HUDEP-2 (cell line): ENCODE measurements around the gene ATRAID.
A peak's percentile ranks its signal among the peaks of the same experiment; 100 is the strongest.

Experiments used
- DNase-seq, 76 experiments: peaks; one replicate each; lab custom pipeline; 2025; ENCODE audit not compliant: unreplicated experiment in 76 of 76; lab: John Stamatoyannopoulos, UW

Gene ATRAID

DNA sequence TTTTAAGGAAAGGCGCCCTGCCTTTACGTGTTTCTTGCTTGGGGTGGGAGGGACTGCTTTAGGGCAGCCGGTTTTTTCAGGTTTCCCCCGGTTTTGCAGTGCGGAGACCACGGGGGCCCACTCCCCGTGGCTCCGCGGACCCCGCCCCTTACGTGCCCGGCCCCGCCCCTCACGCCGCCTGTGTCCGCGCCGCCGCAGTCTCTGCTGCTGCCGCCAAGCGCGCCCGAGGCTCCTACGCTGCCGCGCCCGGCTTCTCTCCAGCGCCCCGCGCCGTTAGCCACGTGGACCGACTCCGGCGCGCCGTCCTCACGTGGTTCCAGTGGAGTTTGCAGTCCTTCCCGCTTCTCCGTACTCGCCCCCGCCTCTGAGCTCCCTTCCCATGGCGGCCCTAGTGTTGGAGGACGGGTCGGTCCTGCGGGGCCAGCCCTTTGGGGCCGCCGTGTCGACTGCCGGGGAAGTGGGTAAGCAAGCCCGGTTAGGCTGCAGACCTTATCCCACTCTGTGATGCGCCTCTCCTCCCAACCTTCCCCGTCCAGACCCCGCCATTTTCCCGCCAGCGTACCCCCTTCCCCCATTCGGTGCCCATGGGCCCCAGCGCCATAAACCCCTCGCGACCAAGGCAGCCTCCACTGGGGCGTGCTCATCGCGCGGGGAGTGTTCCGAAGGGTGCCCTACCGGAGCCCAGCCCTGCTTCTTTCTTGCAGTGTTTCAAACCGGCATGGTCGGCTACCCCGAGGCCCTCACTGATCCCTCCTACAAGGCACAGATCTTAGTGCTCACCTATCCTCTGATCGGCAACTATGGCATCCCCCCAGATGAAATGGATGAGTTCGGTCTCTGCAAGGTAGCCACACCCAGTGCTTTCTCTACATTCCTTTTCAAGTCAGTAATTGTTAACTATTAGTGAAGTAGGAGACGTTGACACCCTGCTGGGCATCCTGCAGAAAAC is 5.6 kb downstream of the ATRAID start, which contains the start of gene CAD:
CAD (plus strand) TSS at position 197 of the 949 bp plus-strand sequence; CDS start at position 380, 183 bp downstream.
- peak in 74 of 76 experiments; percentile 36 to 90 (median 78) for DNase-seq

DNA sequence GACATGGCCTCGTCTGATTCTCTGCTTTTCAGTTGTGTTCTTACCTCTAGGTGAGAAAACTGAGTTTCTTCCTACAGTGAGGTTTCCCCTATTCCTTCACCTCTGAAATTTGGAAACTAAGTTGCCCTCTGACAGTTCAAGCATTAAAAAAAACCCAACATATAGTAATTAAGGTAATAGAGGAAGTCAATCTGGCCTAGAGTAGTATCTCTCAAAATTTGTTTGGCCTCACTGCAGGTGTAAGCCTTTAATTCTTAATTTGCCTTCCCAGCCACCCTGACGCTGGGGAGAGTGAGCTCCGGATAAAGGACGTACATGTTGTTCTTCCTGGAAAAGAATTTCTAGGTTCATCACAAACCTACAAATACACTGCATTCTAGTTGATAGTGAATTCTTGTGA is 6.8 kb downstream of the ATRAID start:
- DNase-seq: no peak

DNA sequence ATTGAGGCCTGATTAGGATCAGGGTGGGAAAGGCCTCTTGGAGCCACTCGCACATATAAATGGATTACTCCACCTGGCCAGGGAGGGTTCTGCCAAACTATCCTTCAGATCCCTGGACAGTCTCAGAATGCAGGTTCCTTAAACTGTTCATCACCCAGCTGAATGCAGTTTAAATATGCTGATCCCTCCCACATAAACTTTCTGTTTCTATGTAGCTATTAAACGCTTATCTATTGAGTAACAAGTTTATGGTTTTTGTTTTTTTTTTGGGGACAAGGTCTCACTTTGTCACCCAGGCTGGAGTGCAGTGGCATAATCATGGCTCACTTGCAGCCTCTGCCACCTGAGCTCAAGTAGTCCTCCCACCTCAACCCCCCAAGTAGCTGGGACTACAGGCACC is 7.2 kb downstream of the ATRAID start:
- no peak for DNase-seq

DNA sequence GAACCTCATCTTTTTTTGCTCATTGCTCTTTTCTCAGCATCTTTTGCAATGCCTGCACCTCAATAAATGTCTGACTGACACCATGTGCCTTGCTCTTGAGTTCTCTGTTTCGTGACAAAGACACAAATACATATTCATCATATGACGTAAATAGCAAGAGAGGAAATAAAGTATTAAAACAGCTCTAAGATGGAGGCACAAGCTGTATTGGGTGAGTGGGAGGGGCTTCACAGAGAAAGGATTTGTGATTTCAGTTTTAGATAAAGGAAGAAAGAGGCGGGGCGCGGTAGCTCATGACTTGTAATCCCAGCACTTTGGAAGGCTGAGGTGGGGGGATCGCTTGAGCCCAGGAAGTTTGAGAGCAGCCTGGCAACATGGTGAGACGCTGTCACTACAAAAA is 8.2 kb downstream of the ATRAID start:
- DNase-seq: no peak

DNA sequence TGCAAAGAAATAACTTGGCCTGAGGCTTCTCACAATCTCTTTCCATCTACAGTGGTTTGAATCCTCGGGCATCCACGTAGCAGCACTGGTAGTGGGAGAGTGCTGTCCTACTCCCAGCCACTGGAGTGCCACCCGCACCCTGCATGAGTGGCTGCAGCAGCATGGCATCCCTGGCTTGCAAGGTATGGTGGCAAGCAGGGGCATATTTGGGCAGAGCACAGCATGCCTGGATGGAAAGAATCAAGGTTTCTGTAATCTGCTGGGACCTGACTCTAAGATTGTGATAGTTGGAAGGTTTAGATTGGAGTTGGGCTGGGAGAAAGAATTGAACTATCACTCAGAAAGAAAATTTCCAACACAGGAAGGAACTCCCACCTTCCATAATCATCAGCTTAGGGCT is 9.3 kb downstream of the ATRAID start:
- DNase-seq: no peak

DNA sequence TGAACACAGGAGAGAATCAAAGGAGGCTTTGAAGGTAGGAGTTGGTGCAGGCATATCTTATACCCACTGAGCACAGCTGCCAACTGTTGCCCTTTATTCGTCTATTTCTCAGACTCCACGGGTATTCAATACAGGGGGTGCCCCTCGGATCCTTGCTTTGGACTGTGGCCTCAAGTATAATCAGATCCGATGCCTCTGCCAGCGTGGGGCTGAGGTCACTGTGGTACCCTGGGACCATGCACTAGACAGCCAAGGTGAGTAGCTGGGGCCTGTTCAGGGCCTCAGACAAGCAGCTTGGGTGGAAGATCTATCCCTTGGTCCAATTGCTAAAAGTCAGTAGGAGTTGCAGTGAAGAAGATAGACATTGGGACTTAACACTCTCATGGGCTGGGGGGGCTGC is 10.6 kb downstream of the ATRAID start:
- no peak for DNase-seq

DNA sequence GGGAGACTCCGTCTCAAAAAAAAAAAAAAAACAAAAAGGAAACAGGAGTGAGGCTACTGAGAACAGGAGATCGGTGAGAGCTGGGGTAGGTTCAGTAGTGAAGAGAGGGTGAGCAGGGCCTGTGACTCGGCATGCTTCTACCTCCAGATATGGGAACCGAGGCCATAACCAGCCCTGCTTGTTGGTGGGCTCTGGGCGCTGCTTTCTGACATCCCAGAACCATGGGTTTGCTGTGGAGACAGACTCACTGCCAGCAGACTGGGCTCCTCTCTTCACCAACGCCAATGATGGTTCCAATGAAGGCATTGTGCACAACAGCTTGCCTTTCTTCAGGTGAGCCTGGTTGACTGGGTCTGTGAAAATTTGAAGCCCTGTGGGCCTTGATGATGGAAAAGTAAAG is 11.6 kb downstream of the ATRAID start:
- no peak for DNase-seq

DNA sequence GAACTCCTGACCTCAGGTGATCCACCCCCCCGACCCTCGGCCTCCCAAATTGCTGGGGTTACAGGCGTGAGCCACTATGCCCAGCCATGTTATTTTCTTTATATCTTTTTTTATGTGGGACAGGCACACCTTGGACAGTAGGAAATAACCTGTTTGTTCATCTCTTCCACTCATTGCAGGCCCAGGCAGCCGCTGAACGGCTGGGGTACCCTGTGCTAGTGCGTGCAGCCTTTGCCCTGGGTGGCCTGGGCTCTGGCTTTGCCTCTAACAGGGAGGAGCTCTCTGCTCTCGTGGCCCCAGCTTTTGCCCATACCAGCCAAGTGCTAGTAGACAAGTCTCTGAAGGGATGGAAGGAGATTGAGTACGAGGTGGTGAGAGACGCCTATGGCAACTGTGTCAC is 13.7 kb downstream of the ATRAID start:
- DNase-seq: no peak

DNA sequence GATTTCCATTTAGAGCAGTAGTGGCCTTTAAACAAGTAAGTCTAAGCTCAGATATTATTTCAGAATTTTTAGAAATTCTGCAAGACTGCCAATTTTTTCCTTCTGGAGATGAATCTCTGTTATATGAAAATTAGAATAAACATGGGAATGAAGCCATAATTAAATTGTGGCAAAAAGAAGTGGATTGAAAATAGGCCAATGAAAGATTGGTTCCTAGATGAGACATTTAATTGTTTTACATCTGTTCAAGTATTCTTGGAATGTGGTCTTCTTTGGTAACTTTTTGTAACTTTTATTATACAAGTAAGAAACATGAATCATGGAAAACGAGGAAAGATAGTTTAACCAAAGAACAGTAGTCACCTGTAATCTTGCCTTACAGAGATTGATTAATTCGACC is 15.7 kb downstream of the ATRAID start:
- no peak for DNase-seq

DNA sequence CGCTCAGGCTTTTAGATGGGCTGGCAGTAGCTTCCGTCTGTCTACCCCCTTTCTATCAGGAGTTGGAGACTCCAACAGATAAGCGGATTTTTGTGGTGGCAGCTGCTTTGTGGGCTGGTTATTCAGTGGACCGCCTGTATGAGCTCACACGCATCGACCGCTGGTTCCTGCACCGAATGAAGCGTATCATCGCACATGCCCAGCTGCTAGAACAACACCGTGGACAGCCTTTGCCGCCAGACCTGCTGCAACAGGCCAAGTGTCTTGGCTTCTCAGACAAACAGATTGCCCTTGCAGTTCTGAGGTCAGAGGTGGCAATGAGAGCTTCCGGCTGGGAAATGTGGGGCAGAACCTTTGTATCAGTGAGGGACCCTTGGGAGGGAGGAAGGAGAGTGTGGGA is 20.1 kb downstream of the ATRAID start:
- DNase-seq: no peak

DNA sequence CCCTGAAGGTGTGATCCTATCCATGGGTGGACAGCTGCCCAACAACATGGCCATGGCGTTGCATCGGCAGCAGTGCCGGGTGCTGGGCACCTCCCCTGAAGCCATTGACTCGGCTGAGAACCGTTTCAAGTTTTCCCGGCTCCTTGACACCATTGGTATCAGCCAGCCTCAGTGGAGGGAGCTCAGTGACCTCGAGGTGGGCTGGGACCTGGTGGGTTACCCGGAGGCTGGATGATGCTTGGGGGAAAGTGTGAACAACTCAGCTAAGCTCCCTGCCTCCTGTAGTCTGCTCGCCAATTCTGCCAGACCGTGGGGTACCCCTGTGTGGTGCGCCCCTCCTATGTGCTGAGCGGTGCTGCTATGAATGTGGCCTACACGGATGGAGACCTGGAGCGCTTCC is 21.5 kb downstream of the ATRAID start:
- no peak for DNase-seq

DNA sequence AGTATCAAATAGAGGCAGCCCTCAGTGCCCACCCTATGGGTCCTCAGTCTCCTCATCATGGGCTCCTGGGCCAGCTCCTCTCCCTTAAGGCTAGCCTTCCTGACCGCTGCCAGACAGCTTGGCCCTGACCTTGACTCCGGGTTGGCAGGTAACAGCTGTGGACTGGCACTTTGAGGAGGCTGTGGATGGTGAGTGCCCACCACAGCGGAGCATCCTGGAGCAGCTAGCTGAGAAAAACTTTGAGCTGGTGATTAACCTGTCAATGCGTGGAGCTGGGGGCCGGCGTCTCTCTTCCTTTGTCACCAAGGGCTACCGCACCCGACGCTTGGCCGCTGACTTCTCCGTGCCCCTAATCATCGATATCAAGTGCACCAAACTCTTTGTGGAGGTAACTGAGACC is 24.3 kb downstream of the ATRAID start:
- DNase-seq: no peak

DNA sequence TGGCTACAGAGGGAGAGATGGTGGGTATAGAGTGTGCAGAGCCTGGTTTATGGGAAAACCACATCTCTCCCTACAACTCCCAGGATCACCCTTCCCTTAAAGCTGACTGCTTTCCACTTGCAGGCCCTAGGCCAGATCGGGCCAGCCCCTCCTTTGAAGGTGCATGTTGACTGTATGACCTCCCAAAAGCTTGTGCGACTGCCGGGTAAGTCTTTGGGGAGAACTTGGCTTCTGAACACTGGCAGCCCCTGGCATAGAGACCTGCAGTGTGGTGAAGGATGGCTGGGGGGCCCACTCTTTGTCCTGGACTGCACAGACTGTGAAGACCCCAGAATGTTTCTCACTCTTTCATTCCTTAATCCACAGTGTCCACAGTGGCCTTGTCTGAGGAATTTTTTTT is 24.8 kb downstream of the ATRAID start:
- no peak for DNase-seq

DNA sequence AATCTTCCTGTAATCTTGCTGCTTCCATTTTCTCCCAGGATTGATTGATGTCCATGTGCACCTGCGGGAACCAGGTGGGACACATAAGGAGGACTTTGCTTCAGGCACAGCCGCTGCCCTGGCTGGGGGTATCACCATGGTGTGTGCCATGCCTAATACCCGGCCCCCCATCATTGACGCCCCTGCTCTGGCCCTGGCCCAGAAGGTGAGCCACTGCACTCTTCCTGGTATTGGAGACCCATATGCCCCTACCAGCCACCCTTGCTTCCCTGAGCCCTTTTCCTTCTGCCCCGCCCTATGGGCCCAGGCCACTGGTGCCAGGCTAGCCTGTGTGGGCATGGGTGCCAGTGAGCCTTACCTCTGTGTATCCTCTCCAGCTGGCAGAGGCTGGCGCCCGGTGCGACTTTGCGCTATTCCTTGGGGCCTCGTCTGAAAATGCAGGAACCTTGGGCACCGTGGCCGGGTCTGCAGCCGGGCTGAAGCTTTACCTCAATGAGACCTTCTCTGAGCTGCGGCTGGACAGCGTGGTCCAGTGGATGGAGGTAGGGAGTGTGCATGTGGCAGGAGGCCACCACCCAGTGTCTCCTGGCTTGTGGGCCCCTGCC is 25.6 kb downstream of the ATRAID start:
- no peak for DNase-seq

DNA sequence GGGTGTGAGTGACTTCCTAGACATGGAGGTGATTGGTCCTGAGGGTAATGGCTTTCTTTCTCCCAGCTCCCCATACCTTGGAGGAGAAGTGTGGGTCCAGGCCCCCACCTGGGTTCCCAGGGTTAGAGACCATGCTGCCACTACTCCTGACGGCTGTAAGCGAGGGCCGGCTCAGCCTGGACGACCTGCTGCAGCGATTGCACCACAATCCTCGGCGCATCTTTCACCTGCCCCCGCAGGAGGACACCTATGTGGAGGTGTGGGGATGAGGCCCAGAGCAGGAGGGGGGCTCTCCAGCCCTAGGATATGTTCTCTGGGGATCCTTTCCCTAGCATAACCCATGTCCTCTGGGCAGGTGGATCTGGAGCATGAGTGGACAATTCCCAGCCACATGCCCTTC is 27.1 kb downstream of the ATRAID start:
- no peak for DNase-seq

DNA sequence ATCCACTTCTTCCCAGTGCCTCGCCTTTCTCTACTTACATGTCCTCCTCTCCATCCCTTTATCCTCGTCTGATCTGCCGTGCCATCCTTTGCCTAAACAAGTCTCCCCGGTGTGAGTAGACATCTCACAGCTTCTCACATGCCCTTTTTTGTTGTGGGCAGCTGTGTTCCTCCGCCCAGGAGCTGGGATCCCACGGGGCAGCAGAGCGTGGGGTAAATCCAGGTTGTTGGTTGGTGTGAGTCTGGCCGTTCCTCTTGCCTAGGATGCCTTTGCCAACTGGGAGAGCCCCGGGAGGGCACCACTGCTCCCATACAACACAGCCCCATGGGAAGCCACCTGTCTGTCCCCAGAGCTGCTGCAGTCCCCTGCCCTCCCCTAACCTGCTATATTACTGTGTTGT is 28.6 kb downstream of the ATRAID start:
- DNase-seq: no peak

DNA sequence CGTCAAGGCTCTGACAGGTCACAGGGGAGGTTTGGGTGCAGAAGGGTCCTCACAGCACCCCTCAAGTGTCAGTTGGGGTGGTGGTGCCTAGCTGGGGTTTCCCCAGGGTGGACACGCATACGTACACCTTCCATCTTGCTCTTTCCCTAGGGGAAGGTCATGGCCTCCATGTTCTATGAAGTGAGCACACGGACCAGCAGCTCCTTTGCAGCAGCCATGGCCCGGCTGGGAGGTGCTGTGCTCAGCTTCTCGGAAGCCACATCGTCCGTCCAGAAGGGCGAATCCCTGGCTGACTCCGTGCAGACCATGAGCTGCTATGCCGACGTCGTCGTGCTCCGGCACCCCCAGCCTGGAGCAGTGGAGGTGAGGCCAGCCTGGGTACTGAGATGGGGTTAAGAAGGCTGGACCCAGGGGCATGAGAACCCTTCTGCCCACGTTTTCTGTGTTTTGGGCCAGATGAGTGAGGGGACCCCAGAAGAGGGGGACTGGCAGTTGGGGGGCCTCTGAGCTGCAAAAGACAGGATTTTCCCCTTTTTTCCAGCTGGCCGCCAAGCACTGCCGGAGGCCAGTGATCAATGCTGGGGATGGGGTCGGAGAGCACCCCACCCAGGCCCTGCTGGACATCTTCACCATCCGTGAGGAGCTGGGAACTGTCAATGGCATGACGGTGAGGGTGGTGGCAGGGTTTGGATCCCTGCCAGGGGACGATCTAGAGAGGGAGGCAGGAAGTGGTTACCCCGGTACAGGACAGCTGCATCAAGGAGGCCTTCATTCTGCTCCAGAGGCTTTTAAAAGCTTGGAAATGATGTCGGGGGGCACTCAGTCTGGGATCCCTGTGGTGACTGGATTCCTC is 30.1 kb downstream of the ATRAID start:
- no peak for DNase-seq

DNA sequence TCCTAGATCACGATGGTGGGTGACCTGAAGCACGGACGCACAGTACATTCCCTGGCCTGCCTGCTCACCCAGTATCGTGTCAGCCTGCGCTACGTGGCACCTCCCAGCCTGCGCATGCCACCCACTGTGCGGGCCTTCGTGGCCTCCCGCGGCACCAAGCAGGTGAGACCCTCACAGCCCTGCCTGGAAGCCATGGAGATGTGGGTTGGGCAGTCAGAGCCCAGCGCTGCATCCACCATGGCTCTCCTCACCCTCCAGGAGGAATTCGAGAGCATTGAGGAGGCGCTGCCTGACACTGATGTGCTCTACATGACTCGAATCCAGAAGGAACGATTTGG is 30.7 kb downstream of the ATRAID start:
- DNase-seq: no peak

DNA sequence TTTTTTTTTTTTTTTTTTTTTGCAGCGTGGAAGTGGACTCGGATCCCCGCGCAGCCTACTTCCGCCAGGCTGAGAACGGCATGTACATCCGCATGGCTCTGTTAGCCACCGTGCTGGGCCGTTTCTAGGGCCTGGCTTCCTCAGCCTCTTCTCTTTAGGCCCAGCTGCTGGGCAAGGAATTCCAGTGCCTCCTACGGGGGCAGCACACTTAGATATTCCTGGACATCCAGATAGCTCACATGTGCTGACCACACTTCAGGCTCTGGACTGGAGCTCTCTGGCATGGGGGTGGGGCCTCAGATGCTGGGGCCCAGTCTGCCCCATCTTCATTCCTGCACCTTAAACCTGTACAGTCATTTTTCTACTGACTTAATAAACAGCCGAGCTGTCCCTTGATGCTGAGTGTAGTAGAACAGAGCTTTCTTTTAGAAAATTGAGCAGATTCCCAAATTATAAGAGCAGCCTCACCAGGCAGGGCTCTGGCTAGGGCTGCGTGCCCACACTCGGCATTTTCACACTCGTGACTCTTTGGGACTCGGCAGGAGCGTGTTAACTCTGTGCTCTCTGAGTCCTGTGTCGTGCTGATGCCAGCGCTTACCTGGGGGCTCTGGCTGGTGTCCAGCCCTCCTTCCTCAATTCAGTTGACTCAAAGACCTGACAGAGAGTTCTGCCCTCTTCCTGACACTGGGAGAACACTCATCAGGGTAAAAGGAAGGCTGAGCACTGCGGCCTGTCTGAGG is 31.7 kb downstream of the ATRAID start:
- no peak for DNase-seq

DNA sequence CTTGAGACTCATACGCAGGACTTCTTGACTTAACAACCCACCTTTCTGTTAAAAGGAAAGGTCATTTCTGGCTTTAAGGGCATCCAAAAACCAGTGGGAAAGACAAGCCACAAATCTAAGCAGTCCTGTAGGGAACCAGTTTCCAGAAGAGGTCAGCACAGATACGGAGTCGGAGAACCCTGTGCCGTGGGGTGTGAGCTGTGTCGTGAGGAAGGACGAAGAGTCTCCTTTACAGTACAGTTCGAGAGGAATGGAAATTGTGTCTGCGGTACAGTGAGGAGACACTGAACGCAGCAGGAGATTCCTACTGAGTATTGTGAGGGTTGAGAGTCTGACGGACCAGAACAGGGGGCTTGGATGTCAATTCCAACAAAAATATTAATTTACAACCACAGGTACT is 33.3 kb downstream of the ATRAID start:
- DNase-seq: no peak

DNA sequence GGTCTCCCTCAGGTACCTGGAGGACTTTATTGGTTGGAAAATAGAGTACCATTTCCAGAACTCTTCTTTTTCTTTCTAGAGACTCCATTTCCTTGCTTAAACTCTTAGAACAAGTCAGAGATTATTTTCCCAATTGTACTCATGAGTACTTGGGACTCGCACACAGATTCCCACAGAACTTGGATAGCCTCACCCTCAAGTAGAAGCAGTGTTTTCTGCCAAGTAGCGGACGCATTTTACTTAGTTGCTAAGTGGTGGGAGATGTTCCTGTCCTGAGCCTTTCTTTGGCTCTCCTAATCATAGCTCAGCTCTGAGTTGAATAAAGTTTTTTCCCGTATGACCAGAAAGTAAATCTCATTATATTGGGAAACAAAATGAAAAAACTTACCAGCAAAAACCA is 33.8 kb downstream of the ATRAID start:
- no peak for DNase-seq
